ENCODE results near the gene N4BP2.

The N4BP2 gene

DNA sequence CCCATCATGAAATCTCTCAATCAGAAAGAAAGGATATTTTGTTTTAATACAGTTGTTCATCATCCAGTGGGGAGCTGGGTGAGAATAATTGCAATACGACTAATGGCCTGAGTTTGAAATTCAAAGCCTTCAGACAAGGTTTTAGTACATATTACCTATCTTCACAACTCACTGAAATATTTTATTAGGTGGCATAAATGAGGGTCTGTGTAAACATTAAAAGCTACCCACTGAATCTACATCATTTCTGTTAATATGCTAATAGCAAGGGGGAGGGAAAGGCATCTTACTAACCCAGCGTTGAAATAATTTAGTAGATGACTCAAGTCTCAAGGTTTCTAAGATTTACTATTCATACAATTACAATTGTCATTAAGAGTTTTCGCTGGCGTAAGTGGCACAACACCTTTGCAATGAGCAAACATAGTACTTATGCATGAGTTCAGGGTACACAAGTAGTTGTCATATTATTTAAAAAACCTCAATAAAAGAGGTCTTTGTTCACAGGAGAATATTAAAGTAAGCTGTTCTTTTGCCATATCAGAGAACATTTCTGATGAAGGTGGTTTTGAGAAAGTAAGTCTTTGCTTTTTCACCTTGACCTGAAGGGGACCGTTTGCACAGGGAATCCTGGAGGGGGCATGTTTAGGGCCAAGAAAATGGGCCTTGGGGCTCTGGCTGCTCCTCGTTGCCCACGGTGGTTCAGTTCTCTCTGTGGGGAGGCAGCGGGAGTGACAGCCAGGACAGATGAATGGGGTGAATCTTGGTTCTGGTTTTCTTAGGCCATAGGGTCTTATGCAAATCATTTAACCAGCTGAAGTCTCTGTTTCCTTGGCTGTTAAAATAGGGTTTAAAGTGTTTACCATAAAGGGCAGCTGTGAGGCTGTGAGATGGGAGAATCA is 135.7 kb downstream of the N4BP2 start:
- no peak for DNase-seq (ENCODE audit: low read depth)

DNA sequence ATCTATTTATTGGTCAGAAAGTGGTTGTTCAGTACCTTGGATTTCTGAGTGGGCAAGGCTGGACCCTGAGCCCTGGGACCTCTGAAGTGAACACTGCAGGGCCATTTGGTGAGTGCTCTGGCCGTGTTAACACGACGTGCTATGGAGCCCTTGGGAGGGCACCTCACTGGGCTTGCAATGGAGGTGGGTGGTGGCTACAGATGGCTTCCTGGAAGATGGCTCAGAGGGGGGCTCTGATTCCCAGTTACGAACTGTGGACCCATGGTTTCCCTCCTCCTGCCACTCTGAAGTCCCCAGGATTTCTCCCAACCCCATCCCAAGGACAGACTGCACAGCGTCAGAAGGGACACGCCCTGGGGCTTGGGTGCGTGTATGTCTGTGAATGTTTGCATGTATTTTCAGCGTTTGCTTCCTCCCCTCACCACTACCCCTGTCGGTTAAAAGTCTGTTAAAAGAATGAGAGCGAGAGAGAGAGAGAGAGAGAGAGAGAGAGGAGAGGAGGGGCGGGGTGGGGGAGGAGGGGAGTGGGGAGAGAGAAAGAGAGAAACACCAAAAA is 136.4 kb downstream of the N4BP2 start:
- DNase-seq (ENCODE audit: low read depth) = no peak

DNA sequence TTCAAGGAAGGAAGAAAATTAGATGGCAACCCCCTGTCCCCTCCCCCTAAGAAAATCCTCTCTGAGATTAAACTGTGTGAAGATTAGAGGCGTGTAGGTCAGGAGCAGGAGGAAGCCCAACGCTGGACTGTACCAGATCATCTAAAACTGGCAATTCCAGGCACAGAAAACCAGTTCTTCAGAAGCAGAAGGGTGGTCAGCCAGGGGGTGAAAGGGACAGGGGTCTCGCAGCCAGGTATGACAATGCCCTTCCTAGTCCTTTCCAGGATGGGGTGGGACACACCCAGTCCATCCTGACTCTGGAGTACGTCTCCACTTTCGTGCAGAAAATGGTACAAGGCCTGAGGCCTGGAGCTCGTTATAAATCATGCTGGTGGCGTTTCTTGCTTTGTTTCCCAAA is 136.9 kb downstream of the N4BP2 start:
- DNase-seq (ENCODE audit: low read depth) = no peak

DNA sequence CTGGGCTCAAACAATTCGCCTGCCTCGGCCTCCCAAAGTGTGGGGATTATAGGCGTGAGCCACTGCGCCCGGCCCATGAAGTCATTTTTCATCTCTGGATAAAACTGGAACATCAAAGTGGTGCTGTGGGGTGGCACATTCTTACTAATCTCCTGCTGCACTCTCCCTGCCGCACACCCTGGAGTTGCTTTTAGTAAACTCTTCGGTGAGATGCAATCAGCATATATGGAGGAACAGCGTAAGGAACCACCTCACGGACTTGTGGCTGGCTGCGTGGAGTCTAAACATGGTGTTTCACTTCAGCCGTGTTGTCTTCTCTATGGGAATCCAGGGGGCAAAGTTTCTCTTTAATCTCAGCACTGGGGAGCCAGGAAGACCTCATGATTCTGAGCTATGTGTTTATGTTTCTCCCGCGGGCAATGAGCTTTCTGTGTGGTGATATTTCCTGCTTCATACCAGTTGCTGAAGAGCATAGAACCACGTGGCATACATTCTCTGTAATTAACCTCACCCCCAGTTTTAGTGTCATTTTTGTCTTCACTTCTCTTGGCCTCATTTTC is 138.0 kb downstream of the N4BP2 start:
- DNase-seq (ENCODE audit: low read depth) = peak; percentile 54

DNA sequence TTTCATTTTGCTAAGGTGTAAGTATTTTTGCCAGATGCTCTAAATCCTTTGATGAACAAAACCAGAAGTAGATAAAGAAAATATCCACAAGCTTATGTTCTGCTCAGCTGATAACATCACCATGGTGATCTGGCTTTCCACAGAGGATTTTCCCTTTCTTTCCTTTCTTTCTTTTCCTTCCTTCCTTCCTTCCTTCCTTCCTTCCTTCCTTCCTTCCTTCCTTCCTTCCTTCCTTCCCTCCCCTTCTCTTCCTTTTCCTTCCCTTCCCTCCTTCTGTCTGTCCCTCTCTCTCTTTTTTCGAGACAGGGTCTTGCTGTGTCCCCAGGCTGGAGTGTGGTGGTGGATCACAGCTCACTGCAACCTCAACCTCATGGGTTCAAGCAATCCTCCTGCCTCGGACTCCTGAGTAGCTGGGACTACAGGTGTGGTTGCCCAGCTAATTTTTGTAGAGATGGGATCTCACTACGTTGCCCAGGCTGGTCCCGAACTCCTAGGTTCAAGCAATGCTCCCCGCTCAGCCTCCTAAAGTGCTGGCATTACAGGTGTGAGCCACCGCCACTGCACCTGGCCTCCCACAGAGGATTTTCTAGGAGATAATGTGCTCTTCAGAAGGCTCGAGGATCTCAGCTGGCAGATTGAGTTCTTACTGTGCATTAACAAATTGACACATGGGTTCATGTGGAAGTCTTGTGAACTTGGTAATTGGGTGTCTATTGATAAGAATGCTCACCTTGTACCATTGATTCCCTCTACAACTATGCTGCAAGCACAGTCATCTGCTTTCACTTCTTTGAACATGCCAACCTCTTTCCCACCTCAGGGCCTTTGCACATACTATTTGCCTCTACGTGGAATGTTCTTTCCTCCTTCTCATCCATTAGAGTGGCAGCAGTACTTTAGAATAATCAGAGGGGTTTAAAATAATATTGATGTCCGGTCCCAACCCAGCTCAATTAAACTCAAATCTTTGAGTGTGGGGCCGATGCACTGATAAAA is 138.8 kb downstream of the N4BP2 start:
- no peak for DNase-seq (ENCODE audit: low read depth)

DNA sequence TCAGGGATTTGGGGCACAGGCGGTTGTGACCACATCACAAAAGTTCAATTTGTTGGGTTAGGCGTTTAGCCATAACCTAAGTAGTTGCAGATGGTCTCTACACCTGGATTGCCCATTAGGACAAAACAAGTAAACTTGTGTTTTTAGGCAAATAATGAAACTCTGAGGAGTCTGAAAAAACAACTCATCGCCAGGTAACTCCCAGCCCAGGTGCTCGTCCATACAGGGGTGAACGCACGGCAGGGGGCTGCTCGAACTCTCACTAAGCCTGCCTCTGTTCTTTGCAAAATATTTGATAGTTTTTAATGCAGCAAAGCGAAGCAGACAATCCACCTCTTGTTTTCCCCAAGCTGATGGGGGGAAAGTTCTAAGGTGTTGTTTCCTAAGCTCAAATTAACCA is 139.6 kb downstream of the N4BP2 start:
- no peak for DNase-seq (ENCODE audit: low read depth)

DNA sequence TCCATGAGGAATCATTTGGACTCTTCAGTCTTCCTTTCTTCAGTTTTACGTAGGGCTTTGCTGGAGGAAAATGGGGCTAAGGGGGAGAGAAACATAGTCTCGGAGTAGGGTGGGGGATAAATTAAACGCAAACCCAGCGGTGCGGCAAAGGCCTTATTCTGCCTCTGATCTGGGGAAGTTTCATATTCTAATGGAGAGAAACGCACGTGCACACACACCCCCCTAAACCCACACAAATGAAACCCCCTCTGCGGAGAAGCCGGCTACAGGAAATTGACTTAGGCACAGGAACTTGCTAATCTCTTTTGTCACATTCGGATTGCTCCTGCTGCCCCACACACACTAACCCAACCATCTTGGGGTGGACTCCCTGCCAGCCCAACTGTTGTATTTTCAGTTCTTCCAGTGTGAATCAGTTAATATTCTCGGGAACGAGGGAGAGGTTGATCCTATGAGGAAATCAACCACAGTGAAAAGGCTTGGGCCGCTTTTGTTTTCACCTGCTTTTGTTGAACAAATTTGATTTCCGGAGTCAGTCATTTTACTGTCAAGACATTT is 140.2 kb downstream of the N4BP2 start, which contains the start of gene RHOH:
Gene RHOH, plus strand, starts transcription at position 308 of the 558 bp plus-strand sequence. CDS start 46,356 bp downstream, outside the sequence.
- no peak for DNase-seq (ENCODE audit: low read depth)

DNA sequence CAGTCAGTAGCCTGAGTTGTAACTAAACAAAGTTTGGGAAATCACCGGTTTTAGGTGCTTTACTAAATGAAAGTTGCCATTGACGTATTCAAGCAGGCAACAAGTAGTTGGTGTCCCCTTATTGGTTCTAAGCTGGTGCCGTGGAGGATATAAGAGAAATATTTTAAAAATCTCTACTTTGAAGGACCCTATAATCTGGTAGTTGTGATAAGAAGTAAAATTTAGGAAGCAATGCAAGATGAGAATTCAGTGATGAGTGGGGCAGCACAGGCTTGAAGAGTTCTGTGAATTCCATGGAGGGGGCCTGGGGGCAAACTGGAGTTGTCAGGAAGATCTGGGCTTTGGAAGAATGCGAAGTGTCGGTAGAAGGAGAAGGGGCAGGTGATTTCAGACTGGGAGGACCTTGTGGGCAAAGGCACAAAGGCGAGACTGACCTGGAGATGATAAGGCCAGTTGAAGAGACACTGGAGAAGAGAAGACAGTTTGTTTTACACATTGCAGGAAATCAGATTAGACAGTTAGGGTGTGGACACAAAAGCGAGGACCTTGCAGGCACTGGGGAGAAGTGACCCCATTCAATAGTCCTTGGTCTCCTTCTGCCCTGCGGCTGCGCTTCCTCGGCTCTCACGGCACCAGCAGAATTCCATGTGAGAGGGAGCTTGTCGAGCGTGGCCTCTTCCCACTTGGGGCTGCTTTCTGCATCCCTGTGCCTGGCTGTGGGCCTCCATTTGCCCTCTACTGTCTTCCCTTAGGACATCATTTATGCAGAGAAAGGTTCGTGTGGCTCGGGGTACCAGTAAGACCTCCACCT is 141.4 kb downstream of the N4BP2 start:
- no peak for DNase-seq (ENCODE audit: low read depth)

DNA sequence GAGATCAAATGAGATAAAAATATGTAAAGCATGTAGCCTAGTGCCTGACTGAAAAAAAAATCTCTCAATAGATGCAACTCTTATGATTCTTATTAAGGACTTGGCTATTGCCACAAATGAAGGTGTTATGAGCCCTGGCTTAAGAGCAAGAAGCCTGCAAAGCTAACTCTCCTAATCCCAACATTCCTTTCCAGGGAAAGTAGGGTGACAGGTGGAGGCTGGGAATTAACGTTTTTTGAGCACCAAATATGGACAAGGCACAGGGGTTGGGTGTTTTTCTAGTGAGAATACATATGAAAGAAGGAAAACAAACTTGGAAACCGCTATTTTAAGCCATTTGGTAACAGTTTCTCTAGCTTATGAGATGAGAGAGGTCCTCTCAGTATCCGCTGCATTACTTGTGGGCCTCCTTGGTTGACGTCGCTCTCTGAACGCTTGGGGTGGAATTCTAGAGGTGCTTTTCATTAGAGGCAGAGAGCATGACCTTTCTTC is 142.6 kb downstream of the N4BP2 start:
- no peak for DNase-seq (ENCODE audit: low read depth)

DNA sequence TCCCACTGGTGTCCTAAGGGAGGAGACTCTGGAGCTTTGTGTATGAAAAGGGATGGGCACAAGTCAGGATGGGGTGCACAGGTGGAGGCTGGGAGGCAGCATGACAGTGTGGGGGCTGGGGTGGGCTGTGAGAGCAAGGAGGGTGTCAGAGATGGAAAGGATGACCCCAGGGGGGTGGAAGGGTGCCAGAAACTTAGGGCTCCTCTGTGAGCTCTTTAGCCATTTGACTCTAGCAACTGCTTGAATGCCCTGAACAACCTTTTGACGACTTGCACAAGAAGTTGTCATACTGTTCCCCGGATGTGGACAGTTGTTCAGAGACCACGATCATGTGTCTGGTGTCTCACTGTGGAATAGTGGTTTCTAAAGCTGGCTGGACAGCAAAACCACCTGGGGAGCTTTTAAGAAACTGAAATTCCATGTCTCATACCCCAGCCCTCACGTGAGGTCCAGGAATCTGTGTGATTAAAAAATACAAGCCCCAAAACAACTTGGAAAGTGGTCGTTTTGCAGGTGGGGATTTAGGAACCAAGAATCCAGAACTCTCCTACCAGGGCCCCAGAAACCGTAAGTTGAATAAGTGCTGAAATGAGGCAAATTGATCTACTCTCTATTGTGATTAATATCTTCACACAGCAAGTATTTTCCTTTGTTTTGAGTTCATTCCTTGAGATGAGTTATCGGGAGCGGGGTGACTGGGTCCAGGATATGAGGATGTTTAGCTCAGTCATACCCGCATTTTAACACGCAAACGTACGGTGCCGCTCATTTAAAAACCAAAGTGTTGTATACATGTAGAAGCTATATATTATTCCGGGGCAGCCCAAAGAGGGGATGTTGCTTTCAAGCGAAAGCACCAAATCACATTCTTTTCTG is 143.6 kb downstream of the N4BP2 start:
- no peak for DNase-seq (ENCODE audit: low read depth)

DNA sequence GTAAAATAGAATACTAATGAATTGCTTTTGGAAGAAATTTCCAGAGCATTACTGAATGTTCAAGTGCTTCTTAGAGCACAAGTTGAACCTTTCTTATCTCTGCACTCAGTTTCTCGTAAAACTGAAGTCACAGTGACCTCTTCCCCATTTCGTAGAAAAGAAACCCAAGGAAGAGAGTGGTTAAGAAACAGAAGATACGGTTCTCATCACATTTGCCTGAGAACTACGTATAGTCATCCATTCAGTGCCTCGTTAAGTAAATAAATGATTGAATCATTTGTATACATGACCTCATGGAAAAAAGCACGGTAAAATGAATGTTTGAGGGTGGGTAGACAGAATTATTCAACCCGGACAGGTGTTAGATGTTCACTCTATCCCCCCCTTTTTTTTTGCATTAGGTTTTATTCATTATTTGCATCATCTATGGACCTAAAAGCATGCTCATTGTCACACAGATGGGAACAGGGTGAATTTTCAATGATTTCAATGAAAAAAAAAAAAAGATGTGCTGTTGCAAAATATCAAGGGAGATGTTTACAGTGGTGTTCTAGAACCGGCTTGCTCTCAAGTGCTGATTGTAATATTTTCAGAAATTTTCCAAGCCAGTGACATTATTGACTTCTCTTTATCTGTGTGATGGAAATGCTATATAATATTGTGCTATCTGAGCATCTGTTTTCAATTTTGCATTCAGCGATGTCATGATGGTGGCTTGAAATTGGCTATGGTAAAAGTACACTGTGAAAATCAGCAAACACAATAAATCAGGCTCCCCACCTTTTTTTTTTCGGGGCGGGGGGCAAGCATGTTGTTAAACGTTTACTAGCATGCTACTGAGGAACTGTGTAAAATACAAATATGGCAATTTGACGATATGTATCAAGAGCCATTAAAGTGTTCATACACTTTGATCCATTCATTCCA is 144.5 kb downstream of the N4BP2 start:
- DNase-seq (ENCODE audit: low read depth) = no peak

DNA sequence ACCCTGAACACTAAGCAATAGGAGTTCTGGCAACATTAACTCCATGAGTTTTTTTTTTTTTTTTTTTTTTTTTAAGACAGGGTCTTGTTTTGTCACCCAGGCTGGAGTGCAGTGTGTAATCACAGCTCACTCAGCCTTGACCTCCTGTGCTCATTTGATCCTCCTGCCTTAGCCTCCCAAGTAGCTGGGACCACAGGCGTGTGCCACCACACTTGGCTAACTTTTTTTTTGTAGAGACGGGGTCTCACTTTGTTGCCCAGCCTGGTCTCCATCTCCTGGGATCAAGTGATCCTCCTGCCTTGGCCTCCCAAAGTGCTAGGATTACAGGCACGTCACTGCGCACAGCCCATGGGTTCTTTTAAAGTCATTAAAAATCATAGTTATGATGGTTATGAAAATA is 145.2 kb downstream of the N4BP2 start:
- DNase-seq (ENCODE audit: low read depth) = no peak

DNA sequence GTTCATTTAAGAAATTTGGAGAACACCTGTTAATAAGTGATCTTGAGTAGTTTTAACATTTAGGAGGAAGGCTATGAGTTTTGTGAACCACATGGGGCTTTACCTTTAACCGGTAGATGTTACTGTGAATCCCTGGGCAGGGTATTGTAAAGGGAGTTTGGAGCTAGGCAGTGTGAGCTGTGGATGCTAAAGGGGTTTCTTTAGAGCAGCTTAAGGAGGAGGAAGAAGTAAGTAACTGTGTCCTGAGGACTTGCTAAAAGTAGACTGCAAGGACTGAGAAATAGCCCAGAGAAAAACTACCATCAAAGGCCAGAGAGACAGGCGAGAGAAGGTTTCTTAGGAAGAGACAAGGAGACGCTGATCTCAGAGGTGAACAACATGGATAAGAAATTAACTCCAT is 145.8 kb downstream of the N4BP2 start:
- DNase-seq (ENCODE audit: low read depth) = no peak

DNA sequence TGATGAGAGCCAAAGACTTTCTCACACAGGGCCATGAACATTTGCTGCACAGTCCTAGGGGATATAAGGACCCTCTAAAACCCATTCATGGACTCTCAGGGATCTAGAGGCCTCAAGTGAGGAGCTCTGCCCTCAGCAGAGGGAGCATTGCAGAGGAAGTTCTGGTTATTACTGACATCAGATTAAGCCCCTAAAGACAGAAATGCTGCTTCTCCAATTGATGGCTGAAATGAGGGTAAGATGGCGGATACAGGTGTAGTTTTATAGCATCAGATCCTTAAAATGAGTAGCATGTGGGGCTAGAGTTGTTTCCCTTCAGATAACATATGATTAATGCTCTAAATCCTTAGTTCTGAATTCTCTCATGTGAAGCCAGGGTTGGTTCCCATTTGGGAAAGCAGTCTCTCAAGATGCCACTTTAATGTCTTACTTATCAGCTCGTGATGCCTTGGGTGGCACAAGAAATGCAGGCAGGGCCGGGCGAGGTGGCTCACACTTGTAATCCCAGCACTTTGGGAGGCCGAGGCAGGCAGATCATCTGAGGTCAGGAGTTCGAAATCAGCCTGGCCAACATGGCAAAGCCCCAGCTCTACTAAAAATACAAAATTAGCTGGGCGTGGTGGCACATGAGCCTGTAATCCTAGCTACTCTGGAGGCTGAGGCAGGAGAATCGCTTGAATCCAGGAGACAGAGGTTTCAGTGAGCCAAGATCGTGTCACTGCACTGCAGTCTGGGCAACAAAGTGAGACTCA is 148.0 kb downstream of the N4BP2 start:
- DNase-seq (ENCODE audit: low read depth) = no peak

DNA sequence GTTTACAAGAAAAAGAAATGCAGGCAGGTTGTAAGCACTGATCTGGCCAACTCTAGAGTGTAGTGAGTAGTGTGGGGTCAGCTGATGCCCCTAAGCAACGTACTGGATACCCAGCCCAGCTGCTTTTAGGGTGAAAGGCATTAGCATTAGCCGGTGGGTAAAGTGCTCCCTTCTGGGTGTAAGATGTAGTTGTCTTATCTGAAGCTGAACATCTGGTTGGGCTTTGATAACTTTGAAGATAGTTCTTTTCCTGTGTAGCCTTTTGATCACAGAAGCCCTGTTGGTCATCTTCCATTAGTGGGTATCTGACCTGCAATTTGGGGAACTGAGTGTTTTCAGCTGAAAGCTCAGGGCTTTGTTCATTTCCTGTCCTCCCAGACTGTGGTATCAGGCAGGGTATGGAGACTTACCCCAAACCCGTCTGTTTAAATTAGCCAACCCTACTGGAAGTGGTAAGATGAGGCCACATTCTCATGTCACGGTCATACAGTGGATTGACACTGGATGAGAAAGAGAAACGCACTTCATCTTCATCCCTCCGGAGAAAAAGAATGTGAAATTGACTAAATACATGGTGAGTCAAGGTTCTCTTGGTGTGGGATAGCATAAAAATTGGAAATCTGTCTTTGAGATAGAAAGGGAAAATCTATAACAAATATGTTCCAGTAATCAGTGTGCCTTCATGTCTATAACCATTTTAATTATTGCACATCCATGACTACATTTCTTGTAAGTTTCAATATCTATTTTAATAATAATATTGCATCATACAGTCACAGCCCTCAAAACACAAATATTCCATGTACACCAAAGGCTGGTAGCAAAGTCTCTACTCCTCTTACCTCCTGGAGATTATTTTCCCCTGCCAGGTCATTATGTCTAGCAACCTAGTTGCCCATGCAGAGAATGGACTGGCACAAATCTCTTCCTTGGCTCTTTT is 148.9 kb downstream of the N4BP2 start:
- DNase-seq (ENCODE audit: low read depth) = no peak

DNA sequence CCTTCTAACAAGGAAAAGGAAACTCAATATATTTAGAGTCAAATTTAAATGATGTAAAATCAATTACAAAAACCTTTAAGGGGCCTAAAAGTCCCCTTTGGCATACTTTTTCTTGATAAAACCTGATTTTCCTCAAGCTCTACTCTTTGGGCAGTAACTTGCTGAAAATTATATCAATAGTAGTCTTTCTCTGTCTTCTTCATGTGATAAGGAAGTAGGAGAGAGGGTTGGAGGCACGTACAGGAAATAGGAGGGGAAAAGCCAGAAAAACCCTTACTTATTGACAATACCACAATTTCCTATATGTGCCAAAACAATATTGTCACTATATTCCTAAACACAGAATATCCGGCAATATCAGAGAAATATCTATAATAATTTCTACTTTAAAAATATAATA is 149.8 kb downstream of the N4BP2 start:
- no peak for DNase-seq (ENCODE audit: low read depth)

Data from EH (cell line).